ENCODE measurements around the gene NOL4L.

The NOL4L gene

GRCh38 chr20:32451682-32452461 lies 133.3 kb downstream of the NOL4L start:
- TF ChIP-seq POLR2A (IDR thresholded peaks at IDR 0.05; ENCODE audit: extremely low read depth, insufficient read length) (no peak), MYC (IDR thresholded peaks at IDR 0.05; ENCODE audit: low read depth, low read length) (no peak), MAX (IDR thresholded peaks at IDR 0.05; ENCODE audit: low read depth, low read length) (no peak), CTCF (IDR thresholded peaks at IDR 0.05; ENCODE audit: low read depth, low read length) (peak; percentile 19)
- peak; percentile 52 for DNase-seq (ENCODE audit: low read depth)
- no peak overlapping the region for H3K4me3 ChIP-seq (ENCODE audit: low read depth, low read length)

- TF ChIP-seq MYC (IDR thresholded peaks at IDR 0.05; ENCODE audit: low read depth, low read length) (no peak), CTCF (IDR thresholded peaks at IDR 0.05; ENCODE audit: low read depth, low read length) (no peak), POLR2A (IDR thresholded peaks at IDR 0.05; ENCODE audit: extremely low read depth, insufficient read length) (no peak), MAX (IDR thresholded peaks at IDR 0.05; ENCODE audit: low read depth, low read length) (no peak)
- no peak for DNase-seq (ENCODE audit: low read depth)
Measured at GRCh38 chr20:32451340-32451681, 133.8 kb downstream of the NOL4L start.

GRCh38 chr20:32450484-32451061 lies 134.6 kb downstream of the NOL4L start:
- H3K4me3 ChIP-seq (ENCODE audit: low read depth, low read length) = no peak overlapping the region
- TF ChIP-seq POLR2A (IDR thresholded peaks at IDR 0.05; ENCODE audit: extremely low read depth, insufficient read length) (no peak), MYC (IDR thresholded peaks at IDR 0.05; ENCODE audit: low read depth, low read length) (no peak), CTCF (IDR thresholded peaks at IDR 0.05; ENCODE audit: low read depth, low read length) (no peak), MAX (IDR thresholded peaks at IDR 0.05; ENCODE audit: low read depth, low read length) (no peak)
- DNase-seq (ENCODE audit: low read depth) = no peak

More at GRCh38 chr20:32451340-32451681, 133.8 kb downstream of the NOL4L start:
- H3K4me3 ChIP-seq (ENCODE audit: low read depth, low read length) = no peak overlapping the region

GRCh38 chr20:32449890-32450401 lies 135.2 kb downstream of the NOL4L start:
- DNase-seq (ENCODE audit: low read depth) = no peak
- no peak for TF ChIP-seq POLR2A (IDR thresholded peaks at IDR 0.05; ENCODE audit: extremely low read depth, insufficient read length)
- TF ChIP-seq MYC (IDR thresholded peaks at IDR 0.05; ENCODE audit: low read depth, low read length) = no peak
- no peak for TF ChIP-seq MAX (IDR thresholded peaks at IDR 0.05; ENCODE audit: low read depth, low read length)
- no peak for TF ChIP-seq CTCF (IDR thresholded peaks at IDR 0.05; ENCODE audit: low read depth, low read length)
- H3K4me3 ChIP-seq (ENCODE audit: low read depth, low read length) = no peak overlapping the region

- TF ChIP-seq POLR2A (IDR thresholded peaks at IDR 0.05; ENCODE audit: extremely low read depth, insufficient read length) (no peak), CTCF (IDR thresholded peaks at IDR 0.05; ENCODE audit: low read depth, low read length) (no peak), MYC (IDR thresholded peaks at IDR 0.05; ENCODE audit: low read depth, low read length) (no peak), MAX (IDR thresholded peaks at IDR 0.05; ENCODE audit: low read depth, low read length) (no peak)
- no peak for DNase-seq (ENCODE audit: low read depth)
- no peak overlapping the region for H3K4me3 ChIP-seq (ENCODE audit: low read depth, low read length)
Measured at GRCh38 chr20:32449057-32449889, 135.9 kb downstream of the NOL4L start.

Measured in NB4 (cell line).